HL-60 (cell line): ENCODE measurements around the gene INTS1.

Experiments
- DNase-seq, 2 experiments: peaks; one replicate each; pipeline ENCODE4 v3.0.0-alpha.2; 2010 to 2020; ENCODE audit warnings: low read depth in 1 of 2, low spot score in 1 of 2
- H3K27ac ChIP-seq: fragments of 250-450 bp; sonication (Bioruptor Pico); replicated peaks from 2 replicates; pipeline ENCODE4 v1.5.1; 2020; ENCODE audit warnings: mild to moderate bottlenecking, moderate library complexity
- H3K27me3 ChIP-seq: fragments of 250-450 bp; sonication (Bioruptor Pico); 2 replicates; pipeline ENCODE4 v1.5.1; 2021; ENCODE audit warnings: mild to moderate bottlenecking, moderate library complexity; ENCODE audit not compliant: insufficient read depth, poor library complexity, severe bottlenecking
- H3K4me3 ChIP-seq: replicated peaks from 2 replicates; pipeline ENCODE4 v1.5.1; 2011; ENCODE audit warnings: mild to moderate bottlenecking, control low read depth, low read length; ENCODE audit not compliant: insufficient read depth
- GABPA ChIP-seq: IDR thresholded peaks from 2 replicates; pipeline ENCODE4 v1.6.1; 2012; ENCODE audit warnings: low read depth
- POLR2AphosphoS5 ChIP-seq: IDR thresholded peaks from 2 replicates; pipeline ENCODE4 v1.6.1; 2012; ENCODE audit warnings: low read depth
- SPI1 ChIP-seq: IDR thresholded peaks from 2 replicates; pipeline ENCODE4 v1.6.1; 2012; ENCODE audit warnings: low read depth, mild to moderate bottlenecking, borderline replicate concordance
- TF ChIP-seq, protein P1 (sequence below): IDR thresholded peaks from one replicate; pipeline ENCODE4 v1.5.1; 2011; ENCODE audit warnings: low read length, control low read depth, inconsistent platforms; ENCODE audit not compliant: insufficient read depth
- TF ChIP-seq, protein P2 (sequence below): IDR thresholded peaks from 2 replicates; pipeline ENCODE4 v1.6.1; 2012; ENCODE audit warnings: low read depth; ENCODE audit not compliant: insufficient replicate concordance

The INTS1 gene

DNA sequence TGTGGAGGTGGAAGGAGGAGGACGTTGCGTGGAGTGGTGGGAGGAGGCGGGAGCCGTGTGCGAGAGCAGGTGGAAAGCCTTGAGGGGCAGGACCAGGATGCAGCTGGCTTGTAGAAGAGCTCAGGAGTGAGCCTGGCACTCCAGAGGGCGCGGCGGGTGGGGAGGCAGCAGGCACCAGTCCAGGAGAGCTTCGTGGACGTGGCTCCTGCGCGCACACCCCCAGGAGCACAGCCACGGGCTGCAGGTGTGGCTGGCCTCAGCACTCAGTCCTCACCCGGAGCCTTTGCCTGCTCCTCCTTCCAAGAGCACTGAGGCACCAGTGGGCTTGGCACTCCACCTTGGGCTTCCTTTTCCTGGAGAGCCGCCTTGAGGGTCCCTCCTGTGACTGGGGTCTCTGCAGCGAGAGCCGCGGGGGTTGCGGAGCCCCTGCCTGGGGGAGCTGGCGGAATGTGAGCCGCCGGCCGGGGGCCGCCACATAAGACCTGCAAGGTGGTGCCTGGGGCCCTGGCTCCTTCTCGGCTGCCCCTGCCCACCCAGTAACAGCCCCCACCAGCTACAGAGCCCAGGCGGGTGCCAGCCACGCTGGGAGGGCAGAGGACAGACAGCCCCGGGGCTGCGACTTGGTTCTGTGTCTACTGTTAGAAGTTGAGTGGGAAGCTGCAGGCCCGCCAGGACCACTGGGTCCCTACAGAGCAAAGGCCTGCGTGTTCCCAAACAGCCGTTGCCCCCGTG, 37.4 kb upstream of the INTS1 start:
- TF ChIP-seq GABPA (no peak), POLR2AphosphoS5 (no peak; the same call in none of the 2 replicates), SPI1 (no peak)
- TF ChIP-seq, protein P1, sequence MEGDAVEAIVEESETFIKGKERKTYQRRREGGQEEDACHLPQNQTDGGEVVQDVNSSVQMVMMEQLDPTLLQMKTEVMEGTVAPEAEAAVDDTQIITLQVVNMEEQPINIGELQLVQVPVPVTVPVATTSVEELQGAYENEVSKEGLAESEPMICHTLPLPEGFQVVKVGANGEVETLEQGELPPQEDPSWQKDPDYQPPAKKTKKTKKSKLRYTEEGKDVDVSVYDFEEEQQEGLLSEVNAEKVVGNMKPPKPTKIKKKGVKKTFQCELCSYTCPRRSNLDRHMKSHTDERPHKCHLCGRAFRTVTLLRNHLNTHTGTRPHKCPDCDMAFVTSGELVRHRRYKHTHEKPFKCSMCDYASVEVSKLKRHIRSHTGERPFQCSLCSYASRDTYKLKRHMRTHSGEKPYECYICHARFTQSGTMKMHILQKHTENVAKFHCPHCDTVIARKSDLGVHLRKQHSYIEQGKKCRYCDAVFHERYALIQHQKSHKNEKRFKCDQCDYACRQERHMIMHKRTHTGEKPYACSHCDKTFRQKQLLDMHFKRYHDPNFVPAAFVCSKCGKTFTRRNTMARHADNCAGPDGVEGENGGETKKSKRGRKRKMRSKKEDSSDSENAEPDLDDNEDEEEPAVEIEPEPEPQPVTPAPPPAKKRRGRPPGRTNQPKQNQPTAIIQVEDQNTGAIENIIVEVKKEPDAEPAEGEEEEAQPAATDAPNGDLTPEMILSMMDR, result no peak
- TF ChIP-seq, protein P2, sequence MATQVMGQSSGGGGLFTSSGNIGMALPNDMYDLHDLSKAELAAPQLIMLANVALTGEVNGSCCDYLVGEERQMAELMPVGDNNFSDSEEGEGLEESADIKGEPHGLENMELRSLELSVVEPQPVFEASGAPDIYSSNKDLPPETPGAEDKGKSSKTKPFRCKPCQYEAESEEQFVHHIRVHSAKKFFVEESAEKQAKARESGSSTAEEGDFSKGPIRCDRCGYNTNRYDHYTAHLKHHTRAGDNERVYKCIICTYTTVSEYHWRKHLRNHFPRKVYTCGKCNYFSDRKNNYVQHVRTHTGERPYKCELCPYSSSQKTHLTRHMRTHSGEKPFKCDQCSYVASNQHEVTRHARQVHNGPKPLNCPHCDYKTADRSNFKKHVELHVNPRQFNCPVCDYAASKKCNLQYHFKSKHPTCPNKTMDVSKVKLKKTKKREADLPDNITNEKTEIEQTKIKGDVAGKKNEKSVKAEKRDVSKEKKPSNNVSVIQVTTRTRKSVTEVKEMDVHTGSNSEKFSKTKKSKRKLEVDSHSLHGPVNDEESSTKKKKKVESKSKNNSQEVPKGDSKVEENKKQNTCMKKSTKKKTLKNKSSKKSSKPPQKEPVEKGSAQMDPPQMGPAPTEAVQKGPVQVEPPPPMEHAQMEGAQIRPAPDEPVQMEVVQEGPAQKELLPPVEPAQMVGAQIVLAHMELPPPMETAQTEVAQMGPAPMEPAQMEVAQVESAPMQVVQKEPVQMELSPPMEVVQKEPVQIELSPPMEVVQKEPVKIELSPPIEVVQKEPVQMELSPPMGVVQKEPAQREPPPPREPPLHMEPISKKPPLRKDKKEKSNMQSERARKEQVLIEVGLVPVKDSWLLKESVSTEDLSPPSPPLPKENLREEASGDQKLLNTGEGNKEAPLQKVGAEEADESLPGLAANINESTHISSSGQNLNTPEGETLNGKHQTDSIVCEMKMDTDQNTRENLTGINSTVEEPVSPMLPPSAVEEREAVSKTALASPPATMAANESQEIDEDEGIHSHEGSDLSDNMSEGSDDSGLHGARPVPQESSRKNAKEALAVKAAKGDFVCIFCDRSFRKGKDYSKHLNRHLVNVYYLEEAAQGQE, result no peak
- Histone ChIP-seq H3K27ac (no peak overlapping the region), H3K4me3 (no peak overlapping the region), H3K27me3 (no peaks in the 10 kb centered on the region)
- no peak for DNase-seq

DNA sequence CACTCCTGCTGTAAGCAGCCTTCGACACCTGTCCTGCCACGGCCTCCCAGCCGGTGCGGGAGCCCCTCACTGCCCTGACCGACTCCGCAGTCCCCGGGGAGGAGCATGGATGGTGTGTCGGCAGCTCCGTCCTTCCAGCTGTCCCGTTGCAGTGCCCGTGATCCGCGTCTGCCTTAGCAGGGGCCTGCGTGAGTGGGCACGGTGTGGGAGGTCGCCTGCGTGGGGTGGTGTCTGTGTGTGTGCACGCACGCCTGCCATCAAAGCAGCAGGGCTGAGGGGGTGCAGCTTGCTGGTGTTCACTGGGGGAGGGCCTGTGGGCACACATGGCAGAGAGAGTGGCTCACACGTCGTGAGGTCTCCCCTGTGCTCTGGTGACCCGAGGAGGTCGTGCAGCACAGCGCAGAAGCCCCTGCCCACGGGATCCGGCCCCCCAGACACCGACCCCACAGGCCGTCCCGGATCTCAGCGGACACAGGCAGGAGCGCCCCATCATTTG, 36.6 kb upstream of the INTS1 start:
- TF ChIP-seq POLR2AphosphoS5 (peak; percentile 19; the same call in 1 of the 2 replicates), GABPA (no peak)
- DNase-seq, result no peak
- Histone ChIP-seq H3K4me3 (no peak overlapping the region), H3K27ac (no peak overlapping the region), H3K27me3 (no peaks in the 10 kb centered on the region)

DNA sequence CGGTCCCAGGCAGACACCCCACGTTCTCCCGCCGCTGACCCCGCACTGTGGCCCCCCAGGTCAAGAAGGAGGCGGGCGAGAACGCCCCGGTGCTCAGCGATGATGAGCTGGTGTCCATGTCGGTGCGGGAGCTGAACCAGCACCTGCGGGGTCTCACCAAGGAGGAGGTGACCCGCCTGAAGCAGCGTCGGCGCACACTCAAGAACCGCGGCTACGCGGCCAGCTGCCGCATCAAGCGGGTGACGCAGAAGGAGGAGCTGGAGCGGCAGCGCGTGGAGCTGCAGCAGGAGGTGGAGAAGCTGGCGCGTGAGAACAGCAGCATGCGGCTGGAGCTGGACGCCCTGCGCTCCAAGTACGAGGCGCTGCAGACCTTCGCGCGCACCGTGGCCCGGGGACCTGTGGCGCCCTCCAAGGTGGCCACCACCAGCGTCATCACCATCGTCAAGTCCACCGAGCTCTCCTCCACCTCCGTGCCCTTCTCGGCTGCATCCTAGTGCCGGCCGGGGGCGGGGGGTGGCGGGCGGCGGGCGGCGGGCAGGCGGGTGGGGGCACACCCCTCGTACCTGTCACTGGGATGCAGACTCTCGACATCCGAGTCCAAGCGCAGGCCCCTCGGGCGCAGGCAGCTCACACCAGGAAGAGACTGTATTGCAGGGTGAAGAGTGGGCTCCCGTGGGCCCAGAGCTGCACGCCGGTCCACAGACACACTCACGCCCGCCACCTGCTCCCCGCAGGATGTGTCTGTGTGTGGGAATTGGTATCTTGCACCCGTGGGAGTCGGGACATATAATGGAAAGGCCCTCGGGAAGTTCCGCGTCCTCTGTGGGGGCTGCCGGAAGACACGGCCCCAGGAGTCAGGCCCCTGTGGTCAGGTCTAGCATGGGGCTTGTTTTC, 35.9 kb upstream of the INTS1 start:
- Histone ChIP-seq H3K27me3 (no peaks in the 10 kb centered on the region), H3K27ac (no peak overlapping the region), H3K4me3 (no peak overlapping the region)
- no peak for TF ChIP-seq SPI1
- TF ChIP-seq POLR2AphosphoS5, result no peak
- no peak for TF ChIP-seq GABPA
- TF ChIP-seq, protein P2, result no peak
- TF ChIP-seq, protein P1, result no peak
- no peak for DNase-seq
